H1 (cell line): Measurements from ENCODE around the gene CACUL1. TPM values are rescaled to one million over a fixed set of nuclear protein-coding genes. Genes with fewer than 3 reads are reported as not detected.

ENCODE experiments used
- CTCF ChIA-PET: fragments of 300-600 bp; sonication (Branson Sonifier 250); formaldehyde crosslinking; loops from one replicate; lab custom pipeline; 2021; ENCODE audit not compliant: partially characterized antibody; lab: Charles Lee
- POLR2A ChIA-PET: fragments of 300-600 bp; sonication (Branson Sonifier 250); formaldehyde crosslinking; loops from one replicate; lab custom pipeline; 2021; ENCODE audit warnings: inconsistent platforms; ENCODE audit not compliant: partially characterized antibody; lab: Charles Lee
- DNase-seq, 2 experiments: peaks; one replicate each; pipeline versions ENCODE4 v3.0.0 to v3.0.0-alpha.2; 2010 to 2022; ENCODE audit warnings: low spot score in 2 of 2, low read depth in 1 of 2, mixed read lengths in 1 of 2
- FAIRE-seq: peaks from 2 replicates; lab custom pipeline; 2011; peaks lifted over from hg19 to GRCh38; lab: Jason Lieb, UNC
- H2AFZ ChIP-seq: 2 replicates; pipeline ENCODE4 v1.8.1; 2012; ENCODE audit warnings: low read length, inconsistent platforms
- H2AK5ac ChIP-seq: 2 replicates; pipeline ENCODE4 v1.6.1; 2013; ENCODE audit warnings: low read depth, low read length
- H2BK120ac ChIP-seq: replicated peaks from 2 replicates; pipeline ENCODE3; 2013; ENCODE audit warnings: low read depth, low read length, inconsistent platforms
- H2BK12ac ChIP-seq: 2 replicates; pipeline ENCODE4 v1.6.1; 2013; ENCODE audit warnings: low read depth, low read length
- H2BK15ac ChIP-seq: 2 replicates; pipeline ENCODE4 v1.6.1; 2013; ENCODE audit warnings: low read length
- H2BK20ac ChIP-seq: 2 replicates; pipeline ENCODE4 v1.6.1; 2013; ENCODE audit warnings: low read length
- H2BK5ac ChIP-seq: 2 replicates; pipeline ENCODE4 v1.6.1; 2013; ENCODE audit warnings: low read depth, low read length
- H3K14ac ChIP-seq: 2 replicates; pipeline ENCODE4 v1.6.1; 2013; ENCODE audit warnings: inconsistent platforms; ENCODE audit not compliant: insufficient read length
- H3K18ac ChIP-seq: 2 replicates; pipeline ENCODE4 v1.6.1; 2013; ENCODE audit warnings: low read length; ENCODE audit errors: extremely low read depth
- H3K23ac ChIP-seq: 2 replicates; pipeline ENCODE4 v1.6.1; 2013; ENCODE audit warnings: inconsistent platforms; ENCODE audit not compliant: insufficient read length
- H3K23me2 ChIP-seq: 2 replicates; pipeline ENCODE4 v1.6.1; 2013; ENCODE audit warnings: low read depth, low read length
- H3K27ac ChIP-seq: 2 replicates; pipeline ENCODE4 v1.6.1; 2011; ENCODE audit warnings: low read depth, low read length, inconsistent platforms
- H3K27me3 ChIP-seq, 4 experiments: replicated peaks in 1 of 4; 1 replicate in 1 of 4; 2 replicates in 3 of 4; pipeline versions ENCODE4 v1.6.1 to v1.8.1; 2011 to 2013; ENCODE audit warnings: low read length in 3 of 4, mild to moderate bottlenecking in 3 of 4, inconsistent platforms in 2 of 4, mixed read lengths in 2 of 4, moderate library complexity in 1 of 4; ENCODE audit not compliant: control insufficient read depth in 3 of 4, insufficient read depth in 3 of 4; ENCODE audit errors: extremely low read depth in 1 of 4
- H3K36me3 ChIP-seq, 4 experiments: 2 replicates each; pipeline versions ENCODE4 v1.6.1 to v1.8.1; 2011 to 2013; ENCODE audit warnings: mild to moderate bottlenecking in 4 of 4, low read length in 3 of 4, moderate library complexity in 2 of 4, control low read depth in 1 of 4, inconsistent platforms in 1 of 4; ENCODE audit not compliant: insufficient read depth in 4 of 4, control insufficient read depth in 2 of 4
- H3K4ac ChIP-seq: replicated peaks from 2 replicates; pipeline ENCODE3; 2013; ENCODE audit warnings: low read length, low read depth, mixed read lengths, inconsistent platforms; ENCODE audit not compliant: insufficient read length
- H3K4me1 ChIP-seq, 4 experiments: replicated peaks in 1 of 4; 1 replicate in 1 of 4; 2 replicates in 3 of 4; pipeline versions ENCODE4 v1.6.1 to v1.8.1; 2011 to 2013; ENCODE audit warnings: low read length in 3 of 4, inconsistent platforms in 2 of 4, mixed read lengths in 1 of 4; ENCODE audit not compliant: insufficient read depth in 4 of 4, control insufficient read depth in 3 of 4
- H3K4me2 ChIP-seq, 2 experiments: 2 replicates each; pipeline versions ENCODE4 v1.6.1 to v1.8.1; 2011 to 2013; ENCODE audit warnings: low read depth in 2 of 2, low read length in 2 of 2, control low read depth in 1 of 2, inconsistent platforms in 1 of 2, mild to moderate bottlenecking in 1 of 2; ENCODE audit not compliant: insufficient read depth in 1 of 2
- H3K4me3 ChIP-seq, 4 experiments: fragments of 200-600, 300-600 bp in 1 of 4; sonication (generic), shearing (Covaris generic), sonication (Bioruptor Twin) in 1 of 4; 2 replicates each; pipeline versions ENCODE4 v1.5.1 to v1.8.1; 2011 to 2016; ENCODE audit warnings: low read length in 4 of 4, low read depth in 3 of 4, control low read depth in 2 of 4, inconsistent platforms in 2 of 4, mild to moderate bottlenecking in 2 of 4, mixed read lengths in 1 of 4, moderate library complexity in 1 of 4; ENCODE audit not compliant: insufficient read depth in 2 of 4; ENCODE audit errors: extremely low read depth in 1 of 4
- H3K56ac ChIP-seq: replicated peaks from 2 replicates; pipeline ENCODE3; 2013; ENCODE audit warnings: low read depth, mild to moderate bottlenecking, mixed read lengths, low read length, inconsistent platforms; ENCODE audit not compliant: insufficient read length
- H3K79me1 ChIP-seq: 2 replicates; pipeline ENCODE4 v1.6.1; 2013; ENCODE audit warnings: low read depth, low read length, control low read depth
- H3K79me2 ChIP-seq, 2 experiments: 2 replicates each; pipeline versions ENCODE4 v1.6.1 to v1.8.1; 2012 to 2013; ENCODE audit warnings: low read length in 2 of 2, mild to moderate bottlenecking in 2 of 2, inconsistent platforms in 1 of 2; ENCODE audit not compliant: insufficient read depth in 2 of 2, control insufficient read depth in 1 of 2
- H3K9ac ChIP-seq, 4 experiments: replicated peaks in 1 of 4; 1 replicate in 1 of 4; 2 replicates in 3 of 4; pipeline versions ENCODE4 v1.6.1 to v1.8.1; 2011 to 2013; ENCODE audit warnings: low read depth in 3 of 4, low read length in 3 of 4, control low read depth in 2 of 4, mild to moderate bottlenecking in 2 of 4, moderate library complexity in 2 of 4, inconsistent platforms in 1 of 4; ENCODE audit errors: extremely low read depth in 1 of 4
- H3K9me3 ChIP-seq, 2 experiments: 2 replicates each; pipeline versions ENCODE4 v1.6.1 to v1.8.1; 2012 to 2013; ENCODE audit warnings: mild to moderate bottlenecking in 2 of 2, moderate library complexity in 2 of 2, control low read depth in 1 of 2, inconsistent platforms in 1 of 2, low read depth in 1 of 2, low read length in 1 of 2, mixed read lengths in 1 of 2; ENCODE audit not compliant: insufficient read depth in 2 of 2
- H4K20me1 ChIP-seq, 2 experiments: replicated peaks in 1 of 2; 2 replicates each; pipeline versions ENCODE3 to v1.8.1; 2011 to 2013; ENCODE audit warnings: inconsistent platforms in 2 of 2, low read length in 2 of 2, mild to moderate bottlenecking in 1 of 2; ENCODE audit not compliant: insufficient read depth in 2 of 2, control insufficient read depth in 1 of 2
- H4K5ac ChIP-seq: 2 replicates; pipeline ENCODE4 v1.6.1; 2013; ENCODE audit warnings: low read length, low read depth, mixed read lengths, inconsistent platforms; ENCODE audit not compliant: insufficient read length
- H4K8ac ChIP-seq: 2 replicates; pipeline ENCODE4 v1.8.0; 2013; ENCODE audit warnings: mild to moderate bottlenecking, moderate library complexity, low read length, inconsistent platforms; ENCODE audit not compliant: insufficient read depth; ENCODE audit errors: extremely low read depth
- H4K91ac ChIP-seq: replicated peaks from 2 replicates; pipeline ENCODE3; 2013; ENCODE audit warnings: low read length, mixed read lengths, inconsistent platforms; ENCODE audit not compliant: insufficient read length
- BACH1 ChIP-seq: IDR thresholded peaks from 2 replicates; pipeline ENCODE4 v1.6.1; 2012; ENCODE audit warnings: low read length, improper control_type of control experiment
- CEBPB ChIP-seq: IDR thresholded peaks from 2 replicates; pipeline ENCODE4 v1.6.1; 2012; ENCODE audit warnings: low read depth, low read length
- CHD2 ChIP-seq: IDR thresholded peaks from 2 replicates; pipeline ENCODE4 v1.6.1; 2012; ENCODE audit warnings: low read length, improper control_type of control experiment
- CTCF ChIP-seq, 3 experiments: IDR thresholded peaks; 1 replicate in 2 of 3; 2 replicates in 1 of 3; pipeline versions ENCODE4 v1.5.1 to v1.6.1; 2011; ENCODE audit warnings: low read length in 3 of 3, mild to moderate bottlenecking in 3 of 3, inconsistent platforms in 2 of 3, low read depth in 1 of 3, moderate library complexity in 1 of 3; ENCODE audit not compliant: insufficient read depth in 1 of 3; ENCODE audit errors: control extremely low read depth in 1 of 3
- KDM1A ChIP-seq: fragments of 200-600, 300-600 bp; sonication (generic); IDR thresholded peaks from 2 replicates; pipeline ENCODE4 v1.7.1; 2016; ENCODE audit warnings: mild to moderate bottlenecking, low read length, borderline replicate concordance
- SIX5 ChIP-seq: IDR thresholded peaks from 2 replicates; pipeline ENCODE4 v1.6.1; 2011; ENCODE audit warnings: mild to moderate bottlenecking, low read depth, low read length
- SP2 ChIP-seq: IDR thresholded peaks from 2 replicates; pipeline ENCODE4 v1.6.1; 2012; ENCODE audit warnings: mild to moderate bottlenecking, low read length, inconsistent platforms
- YY1 ChIP-seq: IDR thresholded peaks from 2 replicates; pipeline ENCODE4 v1.6.1; 2011; ENCODE audit warnings: low read depth, mild to moderate bottlenecking, low read length
- ZNF274 ChIP-seq: IDR thresholded peaks from 2 replicates; pipeline ENCODE4 v1.7.0; 2012; ENCODE audit warnings: low read length, borderline replicate concordance; ENCODE audit errors: extremely low read depth
- WGBS, 2 experiments: shearing (Covaris generic) in 1 of 2; methylation state at CpG; one replicate each; pipeline versions ENCODE4 v1.1.6 to v1.1.7; 2013 to 2015; ENCODE audit warnings: low lambda C conversion rate in 2 of 2, mixed read lengths in 2 of 2, inconsistent platforms in 1 of 2, low coverage in 1 of 2, missing lambda C conversion rate in 1 of 2; ENCODE audit not compliant: insufficient replicate concordance in 2 of 2, insufficient coverage in 1 of 2, insufficient read length in 1 of 2; ENCODE audit errors: extremely low coverage in 1 of 2, missing lambda C conversion rate in 1 of 2; 5-methylcytosine and 5-hydroxymethylcytosine counted together
- polyA plus RNA-seq, 7 experiments: library from polyadenylated mRNA; depleted of rRNA in 3 of 7; stranded (reverse) in 5 of 7; unstranded in 2 of 7; fragments of >200 nt in 5 of 7; fragments of 200-250 nt in 2 of 7; gene quantifications; 1 replicate in 5 of 7; 2 replicates in 1 of 7; 4 replicates in 1 of 7; pipeline versions ENCODE4 v1.2.1 to v1.2.3, GENCODE V29; 2011 to 2013; ENCODE audit warnings: missing spikeins in 2 of 7, mixed read lengths in 2 of 7
- total RNA-seq: library from RNA; stranded (reverse); fragmentation: NEBNext Ultra II Directional; extraction: Animal tissue kit (Norgen Biotek cat#: 25700); gene quantifications from 2 replicates; pipeline ENCODE4 v1.2.1, GENCODE V29; 2021

CACUL1 gene
- total and polyA plus RNA-seq, 2 of the 8 experiments (the other 6 are each of a cell fraction or from before 2014, with no cell fraction given) = 6.5 to 34.2 TPM

DNA sequence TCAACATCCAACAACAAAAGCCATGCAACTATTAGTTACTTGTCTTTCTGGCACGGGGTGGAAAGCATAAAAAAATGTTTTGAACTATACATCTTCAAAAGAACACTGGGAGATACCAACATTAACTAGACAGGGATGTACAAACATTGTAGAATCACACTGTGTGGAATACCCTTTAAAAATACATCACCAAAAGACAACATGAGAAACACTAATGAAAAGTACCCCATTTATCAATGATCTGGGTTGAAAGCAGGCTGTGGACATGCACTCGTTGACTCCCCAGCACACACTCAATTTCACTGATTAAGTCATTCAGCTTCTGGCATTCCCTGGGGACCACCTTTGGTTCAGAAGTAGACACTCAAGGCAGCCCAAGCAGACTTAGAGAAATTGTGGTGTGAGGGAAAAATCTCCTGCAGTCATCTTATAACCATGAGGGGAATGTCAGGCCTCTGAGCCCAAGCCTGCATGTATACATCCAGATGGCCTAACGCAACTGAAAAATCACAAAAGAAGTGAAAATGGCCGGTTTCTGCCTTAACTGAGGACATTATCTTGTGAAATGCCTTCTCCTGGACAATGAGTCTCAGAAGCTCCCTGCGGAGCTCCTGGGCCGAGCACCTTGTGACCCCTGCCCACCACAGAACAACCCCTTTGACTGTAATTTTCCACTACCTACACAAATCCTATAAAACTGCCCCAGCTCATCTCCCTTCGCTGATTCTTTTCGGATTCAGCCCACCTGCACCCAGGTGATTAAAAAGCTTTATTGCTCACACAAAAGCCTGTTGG is 53.0 kb downstream of the CACUL1 start:
- Histone ChIP-seq H3K14ac (no peak overlapping the region), H2BK5ac (peak overlapping the region; percentile 17; the same call in 1 of the 2 replicates), H3K4me3 (peak overlapping the region in 1 of 4 experiments; percentile 24; a peak in 1 of 8 replicates), H2AK5ac (0 out of 2 replicates have a peak overlapping the region, but pooled peaks have one; percentile 46), H3K4ac (no peak overlapping the region), H4K20me1 (peaks cover 0 to 1% of the 10 kb centered on the region in 2 experiments), H2BK15ac (no peak overlapping the region), H2BK20ac (peak overlapping the region; percentile 57; the same call in 1 of the 2 replicates), H2BK120ac (no peak overlapping the region), H3K23ac (no peak overlapping the region), H3K56ac (no peak overlapping the region), H3K27me3 (no peaks in the 10 kb centered on the region), H3K79me2 (peaks cover 0 to 9% of the 10 kb centered on the region in 2 experiments; a peak in 1 of 4 replicates), H3K79me1 (no peaks in the 10 kb centered on the region), H2BK12ac (no peak overlapping the region), H3K23me2 (no peaks in the 10 kb centered on the region), H4K5ac (peak overlapping the region; percentile 1), H3K4me2 (peak overlapping the region; percentile 21 to 31; a peak in 2 of 4 replicates), H3K9me3 (no peaks in the 10 kb centered on the region), H4K91ac (peak overlapping the region; percentile 36), H4K8ac (no peak overlapping the region), H3K4me1 (peaks cover 0 to 11% (median 4%) of the 10 kb centered on the region in 4 experiments; a peak in 4 of 7 replicates), H3K36me3 (peaks cover 0 to 8% (median 1%) of the 10 kb centered on the region in 4 experiments; a peak in 1 of 8 replicates), H3K18ac (0 out of 2 replicates have a peak overlapping the region, but pooled peaks have one; percentile 56), H3K9ac (no peak overlapping the region), H3K27ac (peak overlapping the region; percentile 60; the same call in 1 of the 2 replicates), H2AFZ (no peak overlapping the region)
- CTCF ChIA-PET = interaction anchor here (0.5 to 4.0 kb wide), 7 partner anchors 11 to 980 kb away, joined by 3 to 30 read pairs (median 4); no protein-coding TSS in a partner anchor
- FAIRE-seq (no peak), DNase-seq (no peak)
- POLR2A ChIA-PET = interaction anchor here (1.8 kb wide), 1 partner anchor 11 kb away, joined by 4 read pairs; no protein-coding TSS in a partner anchor
- WGBS, 2 experiments = 63% methylated on average over 8 of the region's 8 CpGs; no CpG with 5 or more reads in 1 of the 2 experiments
- no peak for TF ChIP-seq CHD2
- no peak for TF ChIP-seq KDM1A
- no peak for TF ChIP-seq SIX5
- TF ChIP-seq SP2 = no peak
- no peak for TF ChIP-seq CTCF (IDR thresholded peaks at IDR 0.05; ENCODE audit: control extremely low read depth in 1 of 3, insufficient read depth in 1 of 3, low read depth in 1 of 3, low read length in 3 of 3)
- no peak for TF ChIP-seq BACH1
- no peak for TF ChIP-seq CEBPB
- no peak for TF ChIP-seq YY1
- no peak for TF ChIP-seq ZNF274
